Measurements from ENCODE around the gene NOTCH4.
"Not testable (repeated sequence)": the region's sequence is repeated elsewhere in the genome, so short reads cannot be mapped to it uniquely, and the experiment has no call there.

NOTCH4 gene

GRCh38 chr6:32223258-32224235 lies at the start of gene NOTCH4:
NOTCH4 (minus strand) TSS chr6:32224067; CDS start chr6:32223928, 139 bp downstream.
- Mint-ChIP-seq H3K27ac (peak within 1 kb of the TSS; percentile 80), H3K9me3 (no peaks in the 10 kb centered on the region), H3K4me1 (peaks cover 76% of the 10 kb centered on the region), H3K4me3 (no peak within 1 kb of the TSS), H3K27me3 (no peaks in the 10 kb centered on the region), H3K36me3 (no peaks in the 10 kb centered on the region)
- peak; percentile 26 for ATAC-seq

GRCh38 chr6:32271429-32271828 lies 47.6 kb upstream of the NOTCH4 start:
- Mint-ChIP-seq H3K36me3 (no peaks in the 10 kb centered on the region), H3K27ac (peak overlapping the region; percentile 53), H3K27me3 (no peaks in the 10 kb centered on the region), H3K9me3 (peaks cover 2% of the 10 kb centered on the region), H3K4me1 (peaks cover 53% of the 10 kb centered on the region), H3K4me3 (peak overlapping the region; percentile 16)
- peak; percentile 82 for ATAC-seq

DNA sequence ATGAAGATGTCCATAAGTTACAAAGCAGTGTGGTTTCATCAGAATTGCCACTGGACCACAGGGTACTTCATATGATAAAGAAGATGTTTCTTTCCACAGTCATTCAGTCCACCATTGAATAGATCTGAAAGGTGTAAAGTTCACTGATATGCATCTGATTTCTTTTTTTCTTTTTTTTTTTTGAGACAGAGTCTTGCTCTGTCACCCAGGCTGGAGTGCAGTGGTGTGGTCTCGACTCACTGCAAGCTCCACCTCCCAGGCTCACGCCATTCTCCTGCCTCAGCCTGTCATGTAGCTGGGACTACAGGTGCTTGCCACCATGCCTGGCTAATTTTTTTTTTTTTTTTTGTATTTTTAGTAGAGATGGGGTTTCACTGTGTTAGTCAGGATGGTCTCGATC lies 44.6 kb upstream of the NOTCH4 start:
- not testable (repeated sequence) for H3K4me3 Mint-ChIP-seq, H3K9me3 Mint-ChIP-seq, ATAC-seq, H3K36me3 Mint-ChIP-seq, H3K27me3 Mint-ChIP-seq
- Mint-ChIP-seq H3K27ac (peak overlapping the region; percentile 70), H3K4me1 (peaks cover 48% of the 10 kb centered on the region)

DNA sequence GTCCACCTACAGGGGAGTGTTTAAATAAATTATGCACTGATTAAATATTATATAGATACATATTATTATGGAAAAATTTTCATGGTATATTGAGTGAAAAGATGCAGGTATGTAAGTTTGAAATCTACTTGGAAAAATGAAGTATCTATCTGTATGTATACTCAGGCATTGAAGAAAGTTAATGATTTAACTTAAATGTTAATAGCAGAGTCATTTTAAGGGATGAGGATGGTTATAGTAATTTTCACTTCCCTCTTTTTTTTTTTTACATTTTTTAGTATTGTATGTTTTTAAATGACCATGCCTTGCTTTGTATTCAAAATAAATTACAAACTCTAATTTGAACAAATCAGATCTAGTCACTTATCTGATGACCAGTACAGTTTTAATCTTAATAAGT lies 43.2 kb upstream of the NOTCH4 start:
- Mint-ChIP-seq H3K27ac (peak overlapping the region; percentile 70), H3K4me1 (peaks cover 33% of the 10 kb centered on the region), H3K27me3 (no peaks in the 10 kb centered on the region), H3K36me3 (peaks cover 2% of the 10 kb centered on the region), H3K9me3 (peaks cover 3% of the 10 kb centered on the region), H3K4me3 (no peak overlapping the region)
- ATAC-seq = peak; percentile 24

DNA sequence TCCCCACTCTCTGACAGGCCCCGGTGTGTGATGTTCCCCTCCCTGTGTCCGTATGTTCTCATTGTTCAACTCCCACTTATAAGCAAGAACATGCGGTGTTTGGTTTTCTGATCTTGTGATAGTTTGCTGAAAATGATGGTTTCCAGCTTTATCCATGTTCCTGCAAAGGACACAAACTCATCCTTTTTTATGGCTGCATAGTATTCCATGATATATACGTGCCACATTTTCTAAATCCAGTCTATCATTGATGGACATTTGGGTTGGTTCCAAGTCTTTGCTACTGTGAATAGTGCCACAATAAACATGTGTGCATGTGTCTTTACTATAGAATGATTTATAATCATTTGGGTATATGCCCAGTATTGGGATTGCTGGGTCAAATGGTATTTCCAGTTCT lies 33.4 kb upstream of the NOTCH4 start:
- not testable (repeated sequence) for H3K27me3 Mint-ChIP-seq, H3K4me3 Mint-ChIP-seq, H3K27ac Mint-ChIP-seq, ATAC-seq, H3K9me3 Mint-ChIP-seq
- H3K36me3 Mint-ChIP-seq = peaks cover 16% of the 10 kb centered on the region
- peaks cover 38% of the 10 kb centered on the region for H3K4me1 Mint-ChIP-seq

GRCh38 chr6:32255199-32256153 lies 31.6 kb upstream of the NOTCH4 start:
- Mint-ChIP-seq H3K9me3 (no peaks in the 10 kb centered on the region), H3K4me3 (peak overlapping the region; percentile 86), H3K27me3 (no peaks in the 10 kb centered on the region), H3K36me3 (peaks cover 5% of the 10 kb centered on the region), H3K27ac (peak overlapping the region; percentile 96), H3K4me1 (peaks cover 41% of the 10 kb centered on the region)
- ATAC-seq = peak; percentile 89

- Mint-ChIP-seq H3K27ac (peak overlapping the region; percentile 96), H3K4me3 (peak overlapping the region; percentile 86), H3K4me1 (peaks cover 35% of the 10 kb centered on the region), H3K36me3 (peaks cover 1% of the 10 kb centered on the region), H3K27me3 (no peaks in the 10 kb centered on the region), H3K9me3 (no peaks in the 10 kb centered on the region)
- ATAC-seq = peak; percentile 40
These were observed 30.9 kb upstream of the NOTCH4 start for GRCh38 chr6:32254761-32255198.

DNA sequence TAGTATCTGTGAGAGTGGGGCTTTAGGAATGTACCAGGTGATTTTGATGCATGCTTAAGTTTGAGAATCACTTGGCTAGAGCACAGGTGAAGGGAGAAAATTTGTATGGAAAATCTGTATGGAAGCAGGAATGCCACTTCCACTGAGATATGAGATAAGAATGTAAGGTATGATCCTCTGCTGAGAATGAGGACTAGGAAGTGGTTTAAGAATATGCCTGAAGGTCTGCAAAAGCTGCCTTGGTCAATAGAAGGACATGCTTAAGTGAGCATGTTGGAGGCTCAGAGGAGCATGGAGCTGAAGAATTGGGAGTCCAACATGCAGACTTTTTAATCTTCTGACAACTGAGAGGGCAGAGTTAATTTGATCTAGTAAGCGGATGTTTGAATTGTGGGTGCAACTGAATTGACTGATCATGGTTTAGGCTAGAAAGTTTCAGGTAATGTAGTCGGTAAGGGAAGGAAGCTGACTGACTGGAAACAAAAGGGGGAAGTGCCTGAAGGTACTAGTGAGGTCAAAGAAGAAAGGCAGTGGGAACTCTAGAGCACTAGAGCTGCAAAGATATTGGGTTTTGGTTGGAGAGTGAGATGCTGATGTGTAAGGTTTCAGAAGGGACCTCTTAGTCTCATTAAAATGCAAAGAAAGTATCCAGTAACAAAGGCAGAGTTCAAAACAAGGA lies 28.6 kb upstream of the NOTCH4 start:
- peak; percentile 76 for ATAC-seq
- H3K27ac Mint-ChIP-seq = peak overlapping the region; percentile 9
- peaks cover 33% of the 10 kb centered on the region for H3K4me1 Mint-ChIP-seq
- H3K9me3 Mint-ChIP-seq = no peaks in the 10 kb centered on the region
- H3K4me3 Mint-ChIP-seq = no peak overlapping the region
- no peaks in the 10 kb centered on the region for H3K36me3 Mint-ChIP-seq
- H3K27me3 Mint-ChIP-seq = no peaks in the 10 kb centered on the region

- Mint-ChIP-seq H3K9me3 (no peaks in the 10 kb centered on the region), H3K27me3 (no peaks in the 10 kb centered on the region), H3K4me3 (no peak overlapping the region), H3K36me3 (no peaks in the 10 kb centered on the region), H3K4me1 (peaks cover 27% of the 10 kb centered on the region), H3K27ac (no peak overlapping the region)
- ATAC-seq = no peak
These were observed 25.4 kb upstream of the NOTCH4 start for GRCh38 chr6:32249262-32249661.

DNA sequence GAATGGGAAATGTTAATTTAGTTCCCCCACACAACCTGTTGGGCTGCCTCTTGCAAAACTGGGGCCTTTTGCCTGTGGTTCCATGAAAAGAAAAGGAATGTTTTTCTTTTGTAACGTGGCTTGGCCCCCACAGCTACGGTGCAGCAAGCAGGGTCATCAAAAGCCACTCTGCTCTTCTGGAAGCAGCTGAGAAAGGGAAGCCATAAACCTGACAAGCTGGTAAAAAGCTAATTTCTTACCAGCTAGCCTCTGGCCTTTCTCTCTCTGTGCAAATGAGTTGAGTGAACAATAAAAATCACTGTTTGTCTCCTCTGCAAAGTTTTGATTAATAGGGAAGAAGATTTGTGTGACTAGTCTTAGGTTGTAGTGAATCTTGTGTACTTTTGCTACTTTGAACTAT lies 23.5 kb upstream of the NOTCH4 start:
- ATAC-seq = no peak
- H3K27me3 Mint-ChIP-seq = no peaks in the 10 kb centered on the region
- no peaks in the 10 kb centered on the region for H3K36me3 Mint-ChIP-seq
- peaks cover 1% of the 10 kb centered on the region for H3K9me3 Mint-ChIP-seq
- H3K4me3 Mint-ChIP-seq = no peak overlapping the region
- peaks cover 22% of the 10 kb centered on the region for H3K4me1 Mint-ChIP-seq
- H3K27ac Mint-ChIP-seq = peak overlapping the region; percentile 17

- peak; percentile 82 for ATAC-seq
- Mint-ChIP-seq H3K9me3 (peaks cover 3% of the 10 kb centered on the region), H3K27ac (peak overlapping the region; percentile 70), H3K27me3 (no peaks in the 10 kb centered on the region), H3K4me1 (peaks cover 31% of the 10 kb centered on the region), H3K36me3 (no peaks in the 10 kb centered on the region), H3K4me3 (peak overlapping the region; percentile 67)
These were observed 21.1 kb upstream of the NOTCH4 start for GRCh38 chr6:32244946-32245398.

DNA sequence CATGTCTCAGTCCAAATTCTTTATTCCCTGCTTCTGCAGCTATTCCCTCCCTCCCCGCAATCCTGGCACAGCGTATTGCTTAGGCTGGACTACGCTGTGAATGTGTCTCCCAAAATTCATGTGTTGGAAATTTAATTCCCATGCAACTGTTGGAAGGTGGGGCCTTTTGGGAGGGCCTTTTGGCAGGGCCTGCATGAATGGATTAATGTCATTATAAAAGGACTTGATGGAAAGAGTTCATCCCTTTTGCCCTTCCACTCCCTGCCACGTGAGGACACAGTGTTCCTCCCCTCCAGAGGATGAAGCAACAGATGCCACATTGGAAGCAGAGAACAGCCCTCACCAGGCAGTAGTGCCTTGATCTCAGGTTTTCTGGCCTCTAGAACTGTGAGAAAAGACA lies 20.4 kb upstream of the NOTCH4 start:
- peaks cover 3% of the 10 kb centered on the region for H3K9me3 Mint-ChIP-seq
- H3K4me3 Mint-ChIP-seq = no peak overlapping the region
- no peak for ATAC-seq
- peak overlapping the region; percentile 70 for H3K27ac Mint-ChIP-seq
- no peaks in the 10 kb centered on the region for H3K27me3 Mint-ChIP-seq
- no peaks in the 10 kb centered on the region for H3K36me3 Mint-ChIP-seq
- H3K4me1 Mint-ChIP-seq = peaks cover 36% of the 10 kb centered on the region

DNA sequence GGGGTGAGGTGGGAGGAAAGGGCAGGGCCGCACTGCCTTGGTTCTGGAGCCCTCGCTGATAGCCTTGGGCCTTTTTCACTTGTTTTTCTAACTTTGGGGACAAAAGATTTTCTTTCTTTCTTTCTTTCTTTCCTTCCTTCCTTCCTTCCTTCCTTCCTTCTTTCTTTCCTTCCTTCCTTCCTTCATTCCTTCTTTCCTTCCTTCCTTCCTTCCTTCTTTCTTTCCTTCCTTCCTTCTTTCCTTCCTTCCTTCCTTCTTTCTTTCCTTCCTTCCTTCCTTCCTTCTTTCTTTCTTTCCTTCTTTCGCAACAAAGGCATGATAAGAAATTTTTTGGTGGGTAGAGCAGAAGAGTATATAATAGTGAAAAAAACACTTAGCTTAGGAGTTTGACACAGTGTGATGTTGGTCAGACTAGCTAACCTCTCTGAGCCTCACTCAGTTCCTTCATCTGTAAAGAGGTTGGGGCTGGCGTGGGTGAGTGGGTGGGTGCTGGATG lies 18.5 kb upstream of the NOTCH4 start:
- not testable (repeated sequence) for H3K27me3 Mint-ChIP-seq, H3K36me3 Mint-ChIP-seq, ATAC-seq, H3K4me3 Mint-ChIP-seq, H3K9me3 Mint-ChIP-seq
- Mint-ChIP-seq H3K27ac (peak overlapping the region; percentile 44), H3K4me1 (peaks cover 39% of the 10 kb centered on the region)

DNA sequence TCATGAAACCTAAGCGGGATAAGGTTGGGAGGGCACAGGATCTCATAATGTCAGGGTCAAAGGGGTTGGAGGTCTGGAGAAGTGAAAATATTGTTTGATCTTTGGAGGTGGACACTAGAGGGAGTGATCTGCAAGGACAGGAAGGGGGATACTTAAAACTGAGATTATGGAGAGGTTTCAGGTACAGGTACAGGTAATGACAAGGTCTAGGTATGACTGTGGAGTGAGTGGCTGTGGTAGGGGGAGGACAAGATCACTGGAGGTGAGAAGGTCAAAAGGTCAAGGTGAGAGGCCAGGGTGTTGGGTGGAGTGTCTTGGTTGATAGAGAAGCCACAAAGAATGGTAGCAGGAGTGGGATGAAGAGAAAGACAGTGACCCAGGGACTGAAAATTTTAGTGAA lies 16.8 kb upstream of the NOTCH4 start:
- Mint-ChIP-seq H3K4me1 (peaks cover 39% of the 10 kb centered on the region), H3K27ac (no peak overlapping the region), H3K36me3 (no peaks in the 10 kb centered on the region), H3K4me3 (no peak overlapping the region), H3K9me3 (peaks cover 3% of the 10 kb centered on the region), H3K27me3 (no peaks in the 10 kb centered on the region)
- no peak for ATAC-seq
